Stimulated activated CD8-positive, alpha-beta memory T cell treated with anti-CD3 and anti-CD28 coated beads, Interleukin-12 subunit alpha, Interleukin-12 subunit beta, amount 100 ng/mL, for 1 hour (primary cell): ENCODE data around the gene MSL2.
"Not testable (repeated sequence)": the region's sequence is repeated elsewhere in the genome, so short reads cannot be mapped to it uniquely, and the experiment has no call there.

ENCODE experiments used
- DNase-seq: peaks from one replicate; pipeline ENCODE4 v3.0.0-alpha.2; 2020; ENCODE audit warnings: low read depth

Gene MSL2

DNA sequence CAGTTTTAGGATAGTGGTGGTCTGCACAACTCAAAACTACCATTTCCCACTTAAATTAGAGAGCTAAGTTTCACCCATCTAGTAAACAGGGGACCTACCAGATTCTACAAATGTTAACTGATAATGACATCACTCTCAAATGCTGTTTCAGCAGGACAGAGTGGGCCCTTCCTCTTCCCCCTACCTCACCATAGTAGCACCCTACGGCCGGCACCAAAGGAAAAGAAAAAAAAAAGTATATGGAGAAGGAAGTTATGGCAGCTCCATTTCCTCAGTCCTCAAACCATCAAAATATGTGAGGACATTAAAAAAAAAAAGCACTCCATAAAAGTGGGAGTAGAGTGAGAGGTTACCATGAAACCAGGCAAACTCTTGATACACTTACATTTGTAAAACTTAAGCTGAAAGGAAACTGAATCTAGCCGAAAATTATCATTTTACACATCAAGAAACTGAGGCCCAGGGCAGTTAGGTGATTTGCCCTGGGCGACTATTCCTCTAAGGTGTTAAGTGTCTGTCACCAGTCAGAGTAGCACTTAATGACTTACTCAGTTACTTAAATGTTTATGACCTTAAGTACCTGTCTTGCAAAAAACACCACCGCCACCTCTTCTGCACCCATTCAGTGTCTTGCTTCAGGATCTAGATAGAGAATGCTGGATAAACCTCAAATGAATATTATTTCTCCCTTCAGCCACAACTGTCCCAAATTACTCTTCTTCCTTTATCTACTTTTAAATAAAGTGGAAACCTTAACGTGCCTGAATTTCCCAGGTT lies 2.7 kb downstream of the MSL2 start:
- DNase-seq, result no peak

DNA sequence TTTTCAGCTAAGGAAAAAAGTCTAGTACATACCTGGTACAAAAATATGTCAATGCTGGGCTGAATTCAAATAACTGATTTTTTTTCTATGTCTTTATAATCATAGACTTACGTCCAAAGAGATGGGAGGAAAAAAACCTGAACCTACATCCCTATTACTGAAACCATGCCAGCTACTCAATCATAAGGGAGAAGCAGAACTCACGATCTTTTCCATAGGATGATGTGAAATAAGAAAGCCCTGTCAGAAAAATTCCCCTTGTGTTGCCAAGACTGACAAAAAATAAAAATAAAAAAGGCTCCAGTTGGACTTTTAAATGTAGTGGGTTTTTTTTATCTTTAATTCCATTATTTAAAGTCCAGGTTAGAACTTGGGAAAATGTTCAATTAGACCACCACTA lies 3.3 kb downstream of the MSL2 start:
- DNase-seq, result no peak

DNA sequence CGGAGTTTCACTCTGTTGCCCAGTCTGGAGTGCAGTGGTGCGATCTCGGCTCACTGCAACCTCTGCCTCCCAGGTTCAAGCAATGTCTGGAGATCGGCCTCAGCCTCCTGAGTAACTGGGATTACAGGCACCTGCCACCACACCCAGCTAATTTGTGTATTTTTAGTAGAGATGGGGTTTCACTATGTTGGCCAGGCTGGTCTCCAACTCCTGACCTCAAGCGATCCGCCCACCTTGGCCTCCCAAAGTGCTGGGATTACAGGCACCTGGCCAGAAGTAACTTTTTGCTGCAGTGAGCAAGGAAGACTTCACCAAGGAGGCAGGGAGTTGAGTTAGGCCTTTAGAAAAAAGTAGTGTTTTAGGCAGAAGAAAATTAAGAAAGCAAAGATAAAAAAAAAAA lies 3.9 kb downstream of the MSL2 start:
- not testable (repeated sequence) for DNase-seq

DNA sequence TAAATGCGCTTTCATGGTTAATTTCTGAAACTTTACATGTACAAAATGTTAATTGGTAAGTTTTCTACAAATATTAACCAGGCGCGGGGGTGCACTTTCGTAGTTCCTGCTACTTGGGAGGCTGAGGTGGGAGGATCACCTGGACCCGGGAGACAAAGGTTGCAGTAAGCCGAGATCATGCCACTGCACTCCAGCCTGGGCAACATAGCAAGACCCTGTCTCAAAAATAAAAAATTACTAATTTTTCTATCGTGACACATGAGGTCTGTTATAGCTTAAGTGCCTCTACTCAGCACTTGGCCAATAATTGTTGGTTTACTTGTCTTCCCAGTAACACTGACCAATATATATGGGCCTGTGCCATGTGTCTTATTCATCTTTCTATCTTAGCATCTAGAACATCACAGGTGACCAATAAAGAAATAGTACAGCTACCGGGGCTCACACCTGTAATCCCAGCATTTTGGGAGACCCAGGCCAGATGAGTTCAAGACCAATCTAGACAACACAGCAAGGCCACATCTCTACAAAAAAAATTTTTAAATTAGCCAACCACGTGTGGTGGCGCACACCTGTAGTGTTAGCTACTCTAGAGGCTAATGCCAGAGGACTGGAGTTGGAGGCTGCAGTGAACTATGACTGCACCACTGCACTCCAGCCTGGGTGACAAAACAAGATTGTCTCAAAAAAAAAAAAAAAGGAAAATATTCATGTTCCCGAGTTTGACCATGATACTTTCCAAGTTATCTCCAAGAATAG lies 6.1 kb downstream of the MSL2 start:
- DNase-seq, result no peak

DNA sequence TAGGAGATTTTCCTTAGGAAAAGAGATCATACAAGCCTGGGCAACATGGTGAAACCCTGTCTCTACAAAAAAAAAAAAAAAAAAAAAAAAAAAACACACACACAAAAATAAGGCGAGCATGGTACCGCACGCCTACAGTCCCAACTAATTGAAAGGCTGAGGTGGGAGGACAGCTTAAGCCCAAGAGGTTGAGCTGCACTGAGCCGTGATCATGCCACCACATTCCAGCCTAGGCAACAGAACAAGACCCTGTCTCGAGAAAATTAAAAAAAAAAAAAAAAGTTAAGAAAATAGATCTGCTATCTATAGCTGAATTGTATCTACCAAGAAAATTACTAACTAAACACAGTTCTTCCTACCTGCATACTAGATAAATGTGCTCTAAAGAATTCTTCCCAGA lies 7.1 kb downstream of the MSL2 start:
- DNase-seq, result no peak

DNA sequence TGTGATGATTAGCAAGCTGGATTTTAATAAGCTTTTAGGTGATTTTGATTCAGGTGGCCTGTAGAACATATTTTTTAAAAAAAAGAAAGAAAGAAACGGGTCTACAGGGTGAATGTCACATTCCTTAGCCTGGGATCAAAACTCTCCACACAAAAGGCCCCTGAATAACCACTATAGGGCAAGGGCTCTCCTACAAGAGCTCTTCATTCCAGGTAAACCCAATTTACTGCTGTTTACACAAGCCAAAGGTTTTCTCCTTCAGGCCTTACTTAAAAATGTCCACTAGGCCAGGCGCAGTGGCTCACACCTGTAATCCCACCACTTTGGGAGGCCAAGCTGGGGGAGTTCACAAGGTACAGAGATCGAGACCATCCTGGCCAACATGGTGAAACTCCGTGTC lies 8.3 kb downstream of the MSL2 start:
- no peak for DNase-seq

DNA sequence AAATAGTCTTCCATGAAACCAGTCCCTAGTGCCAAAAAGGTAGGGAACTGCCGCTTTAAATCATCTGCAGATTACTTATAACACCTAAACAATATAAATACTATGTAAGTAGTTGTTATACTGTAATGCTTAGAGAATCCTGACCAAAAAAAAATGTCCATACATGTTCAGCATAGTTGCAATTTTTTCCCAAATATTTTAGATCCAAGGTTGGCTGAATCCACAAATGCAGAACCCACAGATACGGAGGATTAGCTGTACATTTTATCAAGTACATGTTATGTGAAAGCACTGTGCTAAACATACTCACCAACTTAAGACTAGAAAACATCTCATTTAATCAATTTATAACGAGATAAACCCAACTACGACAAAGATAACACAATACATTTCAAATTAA lies 9.3 kb downstream of the MSL2 start:
- DNase-seq, result no peak

DNA sequence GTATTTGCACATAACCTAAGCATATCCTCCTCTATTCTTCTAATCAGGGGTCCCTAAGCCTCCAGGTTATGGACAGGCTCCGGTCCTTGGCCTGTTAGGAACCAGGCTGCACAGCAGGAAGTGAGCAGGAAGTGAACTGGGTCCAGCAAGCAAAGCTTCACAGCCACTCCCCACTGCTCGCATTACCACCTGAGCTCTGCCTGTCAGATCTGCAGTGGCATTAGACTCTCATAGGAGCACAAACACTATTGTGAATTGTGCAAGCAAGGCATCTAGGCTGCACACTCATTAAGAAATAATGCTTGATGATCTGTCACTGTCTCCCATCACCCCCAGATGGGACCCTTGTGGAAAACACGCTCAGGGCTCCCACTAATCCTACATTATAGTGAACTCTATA lies 9.8 kb downstream of the MSL2 start:
- no peak for DNase-seq

DNA sequence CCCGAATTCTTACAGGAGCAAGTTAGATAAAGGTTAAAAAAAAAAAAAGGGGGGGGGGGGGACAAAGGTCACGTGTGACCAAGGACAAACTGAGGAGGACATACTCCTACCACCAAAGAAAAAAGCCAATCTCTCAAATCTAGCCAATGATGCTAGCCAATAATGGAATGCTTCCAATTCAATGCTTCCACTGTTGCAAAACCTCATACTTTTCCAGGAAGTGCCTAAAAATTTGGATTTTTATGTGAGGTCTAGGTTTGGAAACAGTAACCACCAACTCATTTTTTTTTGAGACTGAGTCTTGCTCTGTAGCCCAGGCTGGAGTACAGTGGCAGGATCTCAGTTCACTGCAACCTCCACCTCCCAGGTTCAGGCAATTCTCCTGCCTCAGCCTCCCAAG lies 11.4 kb downstream of the MSL2 start:
- DNase-seq, result no peak

DNA sequence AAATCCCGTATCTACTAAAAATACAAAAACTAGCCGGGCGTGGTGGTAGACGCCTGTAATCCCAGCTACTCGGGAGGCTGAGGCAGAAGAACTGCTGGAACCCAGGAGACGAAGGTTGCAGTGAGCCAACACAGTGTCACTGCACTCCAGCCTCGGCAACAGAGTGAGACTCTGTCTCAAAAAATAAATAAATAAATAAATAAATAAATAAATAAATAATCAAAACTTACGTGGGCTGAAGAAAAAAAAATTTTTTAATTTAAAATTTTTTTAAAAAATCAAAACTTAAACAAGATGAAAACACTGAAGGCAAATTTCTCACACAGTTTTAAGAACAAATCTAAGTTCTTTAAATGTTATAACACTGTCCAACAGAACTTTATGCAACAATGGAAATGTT lies 14.4 kb downstream of the MSL2 start:
- no peak for DNase-seq

DNA sequence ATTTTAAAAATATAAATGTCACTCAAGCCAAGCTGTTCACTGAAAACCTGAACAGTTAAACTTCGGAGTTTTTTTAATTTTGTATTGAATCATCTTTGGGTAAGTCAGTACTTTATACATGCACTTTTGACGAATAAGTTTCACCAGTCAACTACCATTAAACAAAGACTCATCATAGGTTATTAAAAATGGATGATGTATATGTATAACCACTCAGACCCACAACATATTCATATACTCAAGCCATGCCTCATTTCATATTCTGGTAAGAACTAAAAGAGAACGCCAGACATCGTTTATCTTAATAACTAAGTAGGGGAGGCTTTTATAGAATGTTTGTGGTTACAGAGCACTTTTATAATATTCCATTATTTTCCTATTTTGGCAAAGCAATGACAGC lies 18.3 kb downstream of the MSL2 start:
- DNase-seq, result no peak

DNA sequence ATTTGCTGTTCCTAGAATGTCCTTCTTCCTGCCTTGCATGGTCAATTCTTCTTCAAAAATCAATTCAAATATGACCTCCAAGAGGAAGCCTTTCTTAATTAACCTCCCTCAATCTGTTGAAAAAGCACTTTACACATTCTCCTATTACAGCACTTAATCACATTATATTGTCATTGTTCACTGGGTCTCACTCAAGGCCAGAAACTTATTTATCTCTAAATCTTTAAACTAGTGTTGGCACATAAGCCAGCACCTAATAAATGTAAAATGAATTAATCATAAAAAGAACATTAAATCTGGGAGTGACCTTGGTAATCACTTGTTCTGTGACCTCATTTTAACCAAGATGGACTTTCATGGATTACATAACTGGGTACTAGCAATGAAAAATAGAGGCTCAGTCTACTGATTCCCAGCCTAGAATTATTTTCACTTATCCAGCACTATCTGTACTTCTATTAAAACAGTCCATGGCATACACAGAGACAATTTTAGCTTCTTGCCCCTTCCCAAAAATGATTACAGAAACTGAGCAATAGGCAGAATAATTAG lies 22.1 kb downstream of the MSL2 start:
- no peak for DNase-seq

DNA sequence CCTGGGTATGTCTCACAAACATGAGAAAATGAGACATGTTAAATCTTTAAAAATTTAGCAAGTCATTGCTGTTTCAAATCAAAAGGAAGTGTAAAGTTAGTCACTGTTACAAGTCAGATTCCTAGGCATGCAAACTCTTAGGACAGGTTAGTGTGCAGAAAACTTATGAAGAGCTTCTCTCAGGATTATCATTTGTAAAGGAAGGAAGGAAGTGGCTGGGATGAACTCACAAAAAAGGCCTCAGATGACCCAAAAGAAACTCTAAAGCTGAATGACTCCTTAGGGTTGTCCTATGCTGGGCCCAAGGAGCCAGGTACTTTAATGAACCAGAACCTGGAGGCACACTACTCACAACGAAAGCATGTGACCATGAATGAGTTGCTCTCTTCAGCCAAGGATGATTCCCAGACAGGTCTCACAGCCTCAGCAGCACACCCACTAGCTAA lies 25.0 kb downstream of the MSL2 start:
- no peak for DNase-seq

DNA sequence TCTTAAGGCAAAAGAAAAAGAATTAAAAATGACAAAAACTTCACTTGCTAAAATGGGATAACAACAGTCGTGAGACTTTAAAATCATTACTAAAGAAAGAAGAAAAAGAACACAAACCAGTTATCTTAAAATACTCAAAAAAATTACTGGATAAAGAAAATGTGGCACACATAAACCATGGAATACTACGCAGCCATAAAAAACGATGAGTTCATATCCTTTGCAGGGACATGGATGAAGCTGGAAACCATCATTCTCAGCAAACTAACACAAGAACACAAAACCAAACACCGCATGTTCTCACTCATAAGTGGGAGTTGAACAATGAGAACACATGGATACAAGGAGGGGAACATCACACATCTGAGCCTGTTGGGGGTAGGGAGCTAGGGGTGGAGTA lies 27.9 kb downstream of the MSL2 start:
- DNase-seq, result not testable (repeated sequence)

DNA sequence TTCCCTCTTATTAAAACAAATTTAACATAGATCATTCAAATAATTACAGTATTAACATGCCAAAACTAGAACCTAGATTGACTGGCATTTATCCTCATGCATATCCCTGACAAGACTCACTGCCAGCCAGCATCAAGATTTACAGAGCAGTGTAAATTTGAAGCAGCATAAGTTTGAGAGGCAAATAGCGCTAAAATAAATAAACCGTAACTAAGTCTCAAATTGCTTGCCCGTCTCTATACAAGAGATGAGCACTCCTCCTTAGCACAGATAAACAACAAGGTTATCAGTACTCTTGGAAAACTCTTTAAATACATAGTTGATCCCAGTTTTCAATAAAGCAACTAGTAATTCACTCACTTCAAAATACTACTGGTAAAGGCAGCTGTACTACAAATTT lies 29.6 kb downstream of the MSL2 start:
- DNase-seq, result no peak

DNA sequence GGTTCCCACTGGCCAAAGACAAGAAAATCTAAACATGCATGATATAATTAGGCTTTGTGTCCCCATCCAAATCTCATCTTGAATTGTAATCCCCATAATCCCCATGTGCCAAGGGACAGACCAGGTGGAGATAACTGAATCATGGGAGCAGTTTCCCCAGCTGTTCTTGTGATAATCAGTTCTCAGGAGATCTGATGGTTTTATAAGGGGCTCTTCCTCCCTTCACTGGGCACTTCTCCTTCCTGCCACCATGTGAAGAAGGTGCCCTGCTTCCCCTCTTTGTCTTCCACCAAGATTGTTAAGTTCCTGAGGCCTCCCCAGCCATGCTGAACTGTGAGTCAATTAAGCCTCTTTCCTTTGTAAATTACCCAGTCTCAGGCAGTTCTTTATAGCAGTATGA lies 32.5 kb downstream of the MSL2 start:
- not testable (repeated sequence) for DNase-seq

DNA sequence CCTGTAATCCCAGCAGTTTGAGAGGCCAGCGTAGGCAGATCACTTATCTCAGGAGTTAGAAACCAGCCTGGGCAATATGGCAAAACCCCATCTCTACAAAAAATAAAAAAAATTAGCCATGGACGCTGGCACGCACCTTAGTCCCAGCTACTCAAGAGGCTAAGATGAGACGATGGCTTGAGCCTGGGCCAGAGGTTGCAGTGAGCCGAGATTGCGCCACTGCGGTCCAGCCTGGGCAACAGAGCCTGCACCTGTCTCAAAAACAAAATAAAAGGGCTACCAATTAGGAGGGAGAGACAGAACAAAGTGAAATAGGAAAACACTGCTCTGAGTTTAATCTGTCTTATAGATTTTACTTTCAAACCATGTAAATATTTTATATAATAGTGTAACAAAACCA lies 33.8 kb downstream of the MSL2 start:
- no peak for DNase-seq

DNA sequence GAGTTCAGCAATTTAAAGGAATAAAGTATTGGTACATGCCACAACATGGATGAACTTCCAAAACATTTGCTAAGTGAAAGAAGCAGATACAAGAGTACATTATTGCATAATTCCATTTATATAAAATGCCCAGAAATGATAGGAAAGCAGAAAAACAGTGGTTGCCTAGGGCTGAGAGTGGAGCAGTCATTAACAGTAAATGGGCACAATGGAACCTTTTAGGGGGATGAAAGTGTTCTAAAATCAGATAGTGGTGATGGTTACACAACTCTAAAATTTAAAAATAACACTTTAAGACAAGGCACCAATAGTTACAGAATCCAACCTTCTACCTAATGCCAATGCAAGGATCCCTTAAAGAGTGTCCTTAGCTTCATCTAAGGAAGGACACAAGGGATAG lies 34.6 kb downstream of the MSL2 start:
- no peak for DNase-seq

DNA sequence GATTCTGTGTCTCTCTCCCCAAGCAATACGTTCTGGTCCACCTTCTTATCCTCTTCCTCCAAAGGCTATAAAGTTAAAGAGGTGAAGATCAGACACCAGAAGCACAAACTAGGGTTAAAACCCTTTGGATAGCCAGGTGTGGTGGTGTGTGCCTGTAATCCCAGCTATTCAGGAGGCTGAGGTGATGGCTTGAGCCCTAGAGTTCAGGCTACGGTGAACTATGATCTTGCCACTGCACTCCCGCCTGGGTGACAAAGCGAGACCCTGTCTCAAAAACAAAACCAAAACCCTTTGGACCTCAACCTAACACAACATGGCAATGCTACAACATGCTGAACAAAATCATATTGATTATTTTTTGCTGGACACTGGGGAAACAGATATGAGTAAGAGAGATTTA lies 43.2 kb downstream of the MSL2 start:
- DNase-seq, result no peak

DNA sequence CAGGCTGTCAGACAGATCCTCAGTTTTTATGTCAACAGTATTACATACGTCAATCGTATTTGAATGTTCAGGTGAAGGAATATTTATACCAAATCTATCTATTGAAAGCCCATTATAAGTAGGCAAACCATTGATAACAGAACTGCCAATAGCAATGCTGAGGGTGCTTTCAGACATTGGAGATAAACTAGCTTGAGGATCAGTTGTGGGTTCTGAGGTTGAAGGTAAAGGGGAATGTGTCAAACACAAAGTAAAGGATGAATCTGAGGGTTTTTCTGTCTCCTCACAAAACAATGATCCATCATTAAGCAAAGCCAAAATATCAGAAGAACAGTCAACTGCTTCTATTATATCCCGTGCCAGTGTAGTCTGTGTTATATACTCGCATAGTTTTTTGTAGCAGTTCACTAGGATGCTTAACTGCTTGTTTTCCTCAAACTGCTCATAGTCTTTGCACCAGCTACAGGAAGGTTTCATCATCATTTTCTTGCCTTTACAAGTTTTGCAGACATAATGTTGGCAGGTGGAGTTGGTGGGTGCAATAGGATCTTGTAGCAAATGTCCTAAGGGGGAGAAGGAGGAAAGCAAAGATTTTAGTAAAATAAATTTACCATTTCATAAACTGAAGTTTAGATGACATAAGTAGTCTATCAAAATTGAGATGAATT lies 43.8 kb downstream of the MSL2 start:
- no peak for DNase-seq

DNA sequence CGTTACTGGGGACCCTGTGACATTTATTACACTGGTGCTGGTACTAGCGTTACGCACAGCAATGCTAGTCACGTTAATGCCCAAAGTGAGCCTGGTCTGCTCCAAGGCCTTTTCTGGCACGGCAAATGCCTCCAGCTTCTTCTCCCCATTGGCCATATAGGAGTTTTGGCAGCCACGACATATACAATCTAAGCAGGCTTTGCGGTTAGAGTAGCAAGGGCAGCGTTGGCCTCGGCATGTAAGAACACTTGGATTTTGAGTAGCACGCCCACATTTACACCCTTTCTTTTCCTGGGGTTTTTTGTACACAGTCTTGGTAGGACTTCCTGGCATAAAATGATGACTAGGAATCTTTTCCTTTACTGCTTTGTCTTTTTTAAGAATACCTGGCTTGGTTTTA lies 44.9 kb downstream of the MSL2 start:
- no peak for DNase-seq

DNA sequence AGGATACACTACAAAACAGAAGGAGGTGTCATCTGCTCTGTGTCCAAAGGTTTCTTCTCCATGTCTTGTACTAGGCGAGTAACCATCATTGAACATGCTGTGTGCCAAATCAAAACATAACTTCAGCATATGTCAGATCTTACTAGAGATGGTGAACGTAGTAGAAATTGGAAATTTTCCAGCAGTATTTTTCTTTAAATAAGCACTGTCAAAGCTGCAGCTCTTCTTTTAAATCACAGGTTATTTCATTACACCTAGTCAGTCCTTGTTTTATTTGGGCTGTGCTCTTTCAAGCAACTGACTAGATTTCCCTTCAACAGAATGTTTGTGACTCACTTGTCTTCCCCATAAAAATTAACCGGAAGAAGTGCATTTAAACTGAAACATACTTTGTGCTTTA lies 46.5 kb downstream of the MSL2 start:
- no peak for DNase-seq
